T-helper 1 cell treated with Interleukin-12 subunit alpha and Interleukin-12 subunit beta and Interleukin-4 antibody, amounts not matched to agents 30 ng/mL and 1 ng/mL, for 36 hours (primary cell): Measurements from ENCODE around the gene ZNF581. TPM values are rescaled to one million over a fixed set of nuclear protein-coding genes. Genes with fewer than 3 reads are reported as not detected.

Experiments used
- intact Hi-C: fragments of 100-400 bp; cut with micrococcal nuclease; formaldehyde crosslinking; loops from one replicate; pipeline ENCODE4 v1.15.1; 2024
- total RNA-seq: library from RNA; stranded (reverse); gene quantifications from 2 replicates; pipeline ENCODE4 v1.2.3, GENCODE V29; 2022

The ZNF581 gene
- total RNA-seq, 1 donor from 2014 or later, result 22.0 TPM

GRCh38 chr19:55659822-55660221 lies 16.4 kb downstream of the ZNF581 start:
- intact Hi-C loops, result loop anchor here (10.0 kb wide), 1 partner anchor 875 kb away; the partner anchor contains the start of gene ZFP28

- intact Hi-C loops, result no loop called here
Measured at GRCh38 chr19:55660404-55660803, 17.0 kb downstream of the ZNF581 start.

GRCh38 chr19:55660991-55661390 lies 17.5 kb downstream of the ZNF581 start:
- intact Hi-C loops, result no loop called here

GRCh38 chr19:55661826-55662225 lies 18.4 kb downstream of the ZNF581 start:
- intact Hi-C loops, result no loop called here

GRCh38 chr19:55663846-55664536 lies 20.5 kb downstream of the ZNF581 start:
- intact Hi-C loops, result no loop called here

GRCh38 chr19:55666343-55667005 lies 23.0 kb downstream of the ZNF581 start:
- intact Hi-C loops, result no loop called here

- intact Hi-C loops, result no loop called here
Measured at GRCh38 chr19:55667006-55667381, 23.5 kb downstream of the ZNF581 start.

GRCh38 chr19:55667511-55667910 lies 24.1 kb downstream of the ZNF581 start:
- intact Hi-C loops, result no loop called here

- intact Hi-C loops, result no loop called here
Measured at GRCh38 chr19:55667958-55668357, 24.5 kb downstream of the ZNF581 start.

- intact Hi-C loops, result no loop called here
Measured at GRCh38 chr19:55668603-55669348, 25.3 kb downstream of the ZNF581 start.

- intact Hi-C loops, result no loop called here
Measured at GRCh38 chr19:55669418-55670279, 26.2 kb downstream of the ZNF581 start.

GRCh38 chr19:55670280-55671053 lies 27.0 kb downstream of the ZNF581 start:
- intact Hi-C loops, result no loop called here

GRCh38 chr19:55671054-55671378 lies 27.6 kb downstream of the ZNF581 start:
- intact Hi-C loops, result no loop called here

- intact Hi-C loops, result no loop called here
Measured at GRCh38 chr19:55672418-55672817, 29.0 kb downstream of the ZNF581 start.

GRCh38 chr19:55673465-55673864 lies 30.0 kb downstream of the ZNF581 start:
- intact Hi-C loops, result no loop called here

- intact Hi-C loops, result loop anchor here (2.0 kb wide), 4 partner anchors 39 to 641 kb away; partner anchors contain the start of genes ZNF444, ZNF787 and ZSCAN5A
Measured at GRCh38 chr19:55673889-55674288, 30.4 kb downstream of the ZNF581 start.

GRCh38 chr19:55674459-55674840 lies 31.0 kb downstream of the ZNF581 start:
- intact Hi-C loops, result loop anchor here (2.0 kb wide), 4 partner anchors 40 to 640 kb away; partner anchors contain the start of genes ZNF444, ZNF787 and ZSCAN5A

GRCh38 chr19:55674841-55675660 lies 31.6 kb downstream of the ZNF581 start, which contains the start of gene EPN1:
TSS of gene EPN1 (plus strand) at chr19:55675226. CDS start at chr19:55678628, 3,402 bp downstream.
- intact Hi-C loops, result loop anchor here (1.0 to 2.0 kb wide), 7 partner anchors 21 to 640 kb away; partner anchors contain the start of genes FIZ1, PPP1R12C, ZNF444 and ZNF787

- intact Hi-C loops, result loop anchor here (1.0 to 2.0 kb wide), 7 partner anchors 22 to 639 kb away; partner anchors contain the start of genes FIZ1, PPP1R12C, ZNF444 and ZNF787
Measured at GRCh38 chr19:55675661-55676354, 32.4 kb downstream of the ZNF581 start.
